Midbrain (tissue), 1 donor: Measurements from ENCODE around the gene NCK2.

Experiments
- DNase-seq: peaks from one replicate; lab custom pipeline; 2025; lab: John Stamatoyannopoulos, UW

The NCK2 gene

DNA sequence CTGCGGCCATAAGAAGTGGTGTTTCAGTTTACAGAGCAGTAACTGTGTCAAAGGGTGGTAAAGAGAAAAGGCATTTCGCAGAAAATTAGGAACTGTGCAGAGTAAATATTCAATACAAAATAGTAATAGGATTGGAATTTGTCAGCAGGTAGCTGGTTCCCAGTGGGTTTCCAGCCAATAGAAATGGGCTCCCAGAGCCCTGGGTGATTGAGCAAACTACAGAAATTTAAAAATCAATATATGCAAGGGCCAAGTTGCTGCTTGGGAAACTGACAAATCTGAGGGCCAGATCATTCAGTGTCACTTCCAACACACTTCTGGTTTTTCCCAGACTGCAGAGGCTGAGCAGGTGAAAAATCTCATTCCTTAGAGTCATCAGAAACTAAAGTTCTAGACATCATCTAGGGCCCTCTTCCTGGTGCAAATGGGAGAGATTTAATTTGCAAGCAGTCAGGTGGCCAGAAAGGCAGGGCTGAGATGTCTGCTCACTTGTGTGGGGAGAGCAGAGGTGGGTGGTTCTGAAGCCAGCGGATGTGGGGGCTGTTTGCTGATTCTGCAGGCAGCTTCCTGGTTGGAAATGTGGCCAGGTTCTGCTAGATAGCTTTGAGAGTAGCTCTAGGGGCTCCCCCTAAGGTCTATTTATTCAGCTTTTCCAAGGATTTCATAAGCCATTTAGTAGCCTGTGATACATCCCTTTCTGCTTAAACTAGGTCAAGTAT, 182.4 kb downstream of the NCK2 start:
- DNase-seq: no peak

DNA sequence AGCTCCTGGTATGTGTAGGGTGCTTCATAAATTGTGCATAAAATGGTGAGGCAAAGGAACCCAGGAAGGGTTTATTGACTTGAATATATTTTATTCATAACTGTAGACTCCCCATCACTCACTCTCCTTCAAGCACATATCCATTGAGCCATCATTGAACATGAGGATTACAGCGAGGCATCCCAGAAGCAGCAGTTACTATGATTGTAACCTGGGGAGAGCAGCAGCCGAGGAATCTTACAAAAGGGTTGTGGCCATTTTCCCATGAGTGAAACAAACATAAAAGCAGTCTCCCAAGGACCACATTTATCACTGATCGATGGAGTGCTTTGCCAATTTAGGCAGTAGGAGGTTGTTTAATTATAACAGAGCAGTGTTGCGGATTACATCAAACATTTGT, 183.4 kb downstream of the NCK2 start:
- DNase-seq: no peak

DNA sequence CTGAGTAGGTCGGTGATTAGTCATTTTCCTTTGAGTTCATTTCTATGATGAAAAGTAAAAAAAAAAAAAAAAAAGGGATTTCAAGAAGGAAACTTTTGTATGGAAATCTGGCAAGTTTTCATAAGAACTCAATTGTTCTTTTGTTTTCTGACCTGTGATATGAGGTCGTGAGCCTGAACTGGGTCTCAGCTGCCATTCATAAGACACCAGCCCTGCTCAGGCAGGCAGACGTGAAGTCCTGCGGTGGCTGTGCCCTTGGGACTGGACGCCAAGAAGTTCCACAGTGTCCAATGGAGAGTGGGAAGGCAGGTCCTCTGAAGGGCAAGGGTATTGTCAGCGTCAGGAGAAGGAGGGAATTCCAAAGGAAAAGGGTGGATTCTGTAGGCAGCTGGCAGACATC, 183.9 kb downstream of the NCK2 start:
- DNase-seq: no peak

DNA sequence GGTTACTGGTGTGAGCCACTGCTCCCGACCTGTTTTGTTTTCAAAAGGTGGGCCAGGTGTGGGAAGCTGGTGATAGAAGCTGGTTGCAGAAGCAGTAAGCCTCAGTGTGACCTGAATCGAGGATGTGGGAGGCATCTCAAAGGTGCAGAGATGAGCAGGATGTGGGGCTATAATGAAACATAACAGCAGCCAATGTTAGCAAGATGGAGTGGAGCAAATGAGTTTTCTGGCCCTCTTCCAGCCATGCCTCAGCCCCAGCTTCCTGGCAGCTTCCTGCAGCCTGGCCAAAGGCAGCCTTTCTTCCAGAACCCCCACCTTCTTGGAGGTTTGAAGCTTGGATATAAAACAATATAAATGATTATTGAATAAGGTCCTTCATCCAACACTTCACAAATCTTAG, 184.8 kb downstream of the NCK2 start:
- no peak for DNase-seq

DNA sequence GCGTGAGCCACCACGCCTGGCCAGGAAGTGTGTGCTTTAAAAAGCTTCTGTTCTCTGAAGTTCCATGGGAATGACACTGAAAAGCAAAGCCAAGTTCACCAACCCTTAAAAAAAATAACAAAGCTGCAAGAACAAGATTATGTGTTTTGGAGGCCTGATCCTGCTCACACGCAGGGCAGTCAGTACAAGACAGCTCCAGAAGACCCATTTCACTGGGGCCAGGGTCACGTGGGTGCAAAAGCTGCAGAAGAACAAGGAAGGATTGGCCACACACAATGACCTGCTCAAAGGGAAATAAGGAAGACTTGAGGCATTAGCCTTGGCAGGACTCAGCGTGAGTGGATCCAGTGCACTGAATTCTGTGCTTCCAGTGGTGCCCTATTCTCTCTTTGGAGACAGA, 187.9 kb downstream of the NCK2 start:
- DNase-seq: no peak

DNA sequence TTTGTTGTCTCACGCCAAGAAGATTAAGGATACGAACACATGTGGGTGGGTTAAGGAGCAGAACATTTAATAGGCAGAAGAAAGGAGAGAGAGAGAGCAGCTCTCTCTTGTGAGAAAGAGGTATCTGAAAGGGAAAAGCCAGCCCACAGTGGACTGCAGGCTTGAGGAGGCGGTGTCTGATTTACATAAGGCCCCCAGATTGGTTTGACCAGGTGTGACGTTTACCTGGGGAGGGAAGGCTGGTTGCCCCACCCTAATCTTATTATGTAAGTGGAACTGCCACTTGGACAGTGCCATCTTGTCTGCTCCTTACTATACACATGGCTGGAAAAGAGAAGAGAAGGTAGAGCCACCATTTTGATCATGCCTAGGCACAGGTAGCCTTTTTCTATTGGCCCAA, 189.2 kb downstream of the NCK2 start:
- DNase-seq: no peak

DNA sequence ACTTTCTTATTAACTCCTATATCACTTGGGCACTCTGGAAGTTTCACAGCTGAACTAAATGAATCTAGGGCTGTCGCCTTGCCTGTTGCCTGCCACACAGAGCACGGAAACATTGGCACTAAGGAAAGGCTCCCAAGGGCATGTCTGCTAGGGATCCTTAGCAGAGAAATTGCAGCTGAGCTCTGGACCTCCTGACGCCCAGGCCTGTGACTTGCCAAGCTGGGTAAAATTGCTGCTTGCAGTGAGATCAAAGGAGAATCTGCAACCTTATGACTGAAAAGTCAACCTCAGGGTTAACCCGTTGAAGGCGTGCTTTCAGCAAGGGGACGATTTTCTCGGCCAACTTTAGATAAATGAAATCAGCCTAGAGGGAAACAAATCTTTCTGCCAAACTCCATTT, 189.8 kb downstream of the NCK2 start:
- DNase-seq: no peak

DNA sequence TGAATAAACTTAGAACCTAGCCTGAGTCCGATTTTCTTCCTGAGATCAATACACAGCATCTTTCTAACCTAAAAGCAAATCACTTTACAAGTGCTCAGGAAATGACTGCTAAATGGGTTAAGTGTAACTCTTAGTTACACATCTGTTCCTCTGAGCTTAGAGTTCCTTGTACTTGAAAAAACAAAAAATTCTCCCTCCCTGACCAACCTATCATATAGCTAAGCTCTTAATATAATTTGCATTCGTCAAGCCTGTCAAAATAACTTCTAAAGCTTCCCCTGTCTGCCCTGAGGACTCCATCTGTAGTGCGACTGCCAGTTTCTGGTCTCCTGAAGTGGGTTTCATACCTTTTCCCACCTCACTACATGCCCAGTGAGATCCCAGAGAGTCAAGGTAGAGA, 190.4 kb downstream of the NCK2 start:
- no peak for DNase-seq

DNA sequence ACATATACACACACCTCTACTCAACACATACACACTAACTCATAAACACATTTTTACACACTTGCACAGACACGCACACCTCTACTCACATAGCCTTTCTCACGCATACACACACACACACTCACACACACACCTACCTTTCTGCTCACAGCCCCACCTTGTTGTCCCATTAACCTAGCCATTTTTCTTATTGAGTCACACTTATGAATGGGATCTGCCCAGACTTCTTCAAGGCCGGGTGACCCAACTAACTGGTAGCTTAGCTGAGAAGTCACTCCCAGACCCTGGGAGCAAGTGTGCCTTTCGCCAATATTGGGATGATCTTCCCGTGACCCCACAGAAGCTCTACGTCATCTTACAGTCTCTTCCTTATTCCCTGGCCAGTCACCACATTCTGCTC, 192.2 kb downstream of the NCK2 start:
- DNase-seq: no peak

DNA sequence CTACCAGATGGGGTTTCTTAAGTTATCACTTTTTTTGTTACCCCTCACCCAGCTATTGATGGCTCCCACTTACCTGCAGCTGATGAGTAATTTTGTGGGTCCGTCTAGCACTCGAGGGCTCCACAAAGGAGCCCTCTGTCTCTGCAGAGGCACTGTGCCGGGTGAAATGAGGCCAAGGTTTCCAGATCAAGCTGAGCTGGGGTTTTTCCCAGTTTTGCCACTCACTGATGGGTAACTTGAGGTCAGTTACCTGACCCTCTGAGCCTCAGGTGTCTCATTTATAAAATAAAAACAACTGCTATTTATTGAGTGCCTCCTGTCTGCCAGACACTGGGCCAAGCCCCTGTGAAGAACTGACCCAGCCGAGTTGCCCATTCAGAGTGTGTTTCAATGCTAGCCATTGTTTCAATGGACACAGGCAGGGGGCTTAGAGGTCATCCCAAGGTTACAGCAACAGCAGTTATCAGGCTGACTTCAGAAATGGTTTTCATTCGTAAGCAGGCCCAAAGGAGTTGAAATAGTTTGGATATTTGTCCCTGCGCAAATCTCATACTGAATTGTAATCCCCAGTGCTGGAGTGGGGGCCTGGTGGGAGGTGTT, 192.9 kb downstream of the NCK2 start:
- DNase-seq: no peak
